ENCODE results near the gene TAGLN3.

DNA sequence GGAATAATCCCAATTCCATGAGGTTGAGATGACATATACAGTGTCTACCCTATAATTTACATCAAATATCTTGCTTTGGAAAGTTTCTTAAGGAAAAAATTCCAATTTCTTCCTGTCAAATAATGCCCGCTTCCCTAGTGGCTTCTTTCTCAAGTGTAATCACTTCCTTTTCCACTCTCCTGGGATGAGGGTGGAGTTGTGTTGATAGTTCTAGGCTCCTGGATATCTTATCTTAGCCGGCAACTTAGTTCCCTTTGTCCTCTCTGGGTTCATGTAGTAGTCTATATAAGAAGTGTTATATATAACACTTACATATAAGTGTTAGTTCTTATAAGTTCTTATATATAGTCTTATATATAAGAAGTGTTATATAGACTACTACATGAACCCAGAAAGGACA lies 10.9 kb downstream of the TAGLN3 start:
- TF ChIP-seq, protein P1, sequence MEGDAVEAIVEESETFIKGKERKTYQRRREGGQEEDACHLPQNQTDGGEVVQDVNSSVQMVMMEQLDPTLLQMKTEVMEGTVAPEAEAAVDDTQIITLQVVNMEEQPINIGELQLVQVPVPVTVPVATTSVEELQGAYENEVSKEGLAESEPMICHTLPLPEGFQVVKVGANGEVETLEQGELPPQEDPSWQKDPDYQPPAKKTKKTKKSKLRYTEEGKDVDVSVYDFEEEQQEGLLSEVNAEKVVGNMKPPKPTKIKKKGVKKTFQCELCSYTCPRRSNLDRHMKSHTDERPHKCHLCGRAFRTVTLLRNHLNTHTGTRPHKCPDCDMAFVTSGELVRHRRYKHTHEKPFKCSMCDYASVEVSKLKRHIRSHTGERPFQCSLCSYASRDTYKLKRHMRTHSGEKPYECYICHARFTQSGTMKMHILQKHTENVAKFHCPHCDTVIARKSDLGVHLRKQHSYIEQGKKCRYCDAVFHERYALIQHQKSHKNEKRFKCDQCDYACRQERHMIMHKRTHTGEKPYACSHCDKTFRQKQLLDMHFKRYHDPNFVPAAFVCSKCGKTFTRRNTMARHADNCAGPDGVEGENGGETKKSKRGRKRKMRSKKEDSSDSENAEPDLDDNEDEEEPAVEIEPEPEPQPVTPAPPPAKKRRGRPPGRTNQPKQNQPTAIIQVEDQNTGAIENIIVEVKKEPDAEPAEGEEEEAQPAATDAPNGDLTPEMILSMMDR (IDR thresholded peaks at IDR 0.05; ENCODE audit: low read depth, low read length), result no peak
- TF ChIP-seq EZH2phosphoT487 (IDR thresholded peaks at IDR 0.05; ENCODE audit: low read depth), result no peak

Measured in OCI-LY3 (cell line).